Thoracic aorta (tissue), 2 donors: ENCODE results near the gene ENOX1. TPM values are rescaled to one million over a fixed set of nuclear protein-coding genes. Genes with fewer than 3 reads are reported as not detected.

Experiments
- ATAC-seq: fragments of 150-250 bp; one replicate; pipeline ENCODE4 v1.8.0; 2017; ENCODE audit warnings: low read depth; ENCODE audit not compliant: insufficient number of reproducible peaks, low FRiP score
- DNase-seq: peaks from one replicate; pipeline ENCODE4 v3.0.0-alpha.2; 2020; ENCODE audit warnings: low spot score
- H3K27ac ChIP-seq, 2 donors: fragments of 200-600 bp; sonication (generic); 1 replicate in 1 of 2; 2 replicates in 1 of 2; pipeline ENCODE4 v1.5.1; 2016; ENCODE audit warnings: mild to moderate bottlenecking in 2 of 2, moderate library complexity in 2 of 2
- H3K27me3 ChIP-seq: fragments of 200-600 bp; sonication (generic); replicated peaks from 2 replicates; pipeline ENCODE4 v1.6.0; 2016; ENCODE audit warnings: mild to moderate bottlenecking; ENCODE audit not compliant: insufficient read depth
- H3K36me3 ChIP-seq: fragments of 200-600 bp; sonication (generic); one replicate; pipeline ENCODE4 v1.5.1; 2016
- H3K4me1 ChIP-seq, 2 donors: fragments of 200-600 bp; sonication (generic); 1 replicate in 1 of 2; 2 replicates in 1 of 2; pipeline versions ENCODE4 v1.5.1 to v1.6.0; 2016; ENCODE audit warnings: low read depth in 2 of 2, mild to moderate bottlenecking in 1 of 2; ENCODE audit not compliant: control insufficient read depth in 1 of 2
- H3K4me3 ChIP-seq: fragments of 200-600 bp; sonication (generic); 2 replicates; pipeline ENCODE4 v1.5.1; 2016; ENCODE audit warnings: mild to moderate bottlenecking
- H3K9me3 ChIP-seq: fragments of 200-600 bp; sonication (generic); 2 replicates; pipeline ENCODE4 v1.5.1; 2016
- total RNA-seq, 2 donors: library from RNA; depleted of rRNA; stranded (reverse); fragments of >200 nt; gene quantifications; one replicate each; pipeline versions ENCODE4 v1.1.0 to v1.2.3, GENCODE V29; 2016
- TF ChIP-seq, protein P1 (sequence below): fragments of 200-600 bp; sonication (generic); IDR thresholded peaks from one replicate; pipeline ENCODE4 v1.5.1; 2019; ENCODE audit warnings: antibody characterized with exemption

Gene ENOX1
- total RNA-seq, 2 donors from 2014 or later = 0.41 to 2.3 TPM

DNA sequence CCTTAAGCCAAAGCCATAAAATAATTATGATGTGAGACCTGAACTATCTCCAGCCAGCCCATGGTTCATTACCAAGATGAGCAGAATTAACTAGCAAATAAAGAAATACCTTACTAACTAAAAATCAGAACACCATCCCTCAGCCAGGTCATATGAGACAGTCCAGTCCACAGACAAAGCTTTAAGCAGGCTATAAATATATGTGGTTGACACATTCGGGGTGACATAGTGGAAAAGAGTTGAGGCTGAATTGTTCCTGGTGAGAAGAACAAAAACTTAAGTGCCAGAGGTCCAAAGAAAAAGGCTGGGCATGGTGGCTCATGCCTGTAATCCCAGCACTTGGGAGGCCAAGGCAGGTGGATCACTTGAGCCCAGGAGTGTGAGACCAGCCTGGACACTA, 30.9 kb downstream of the ENOX1 start:
- Histone ChIP-seq H3K36me3 (no peaks in the 10 kb centered on the region), H3K27me3 (no peaks in the 10 kb centered on the region), H3K4me1 (peaks cover 0 to 11% of the 10 kb centered on the region in 2 donors), H3K4me3 (no peak overlapping the region), H3K9me3 (no peaks in the 10 kb centered on the region), H3K27ac (no peak overlapping the region)
- DNase-seq = no peak
- TF ChIP-seq, protein P1, sequence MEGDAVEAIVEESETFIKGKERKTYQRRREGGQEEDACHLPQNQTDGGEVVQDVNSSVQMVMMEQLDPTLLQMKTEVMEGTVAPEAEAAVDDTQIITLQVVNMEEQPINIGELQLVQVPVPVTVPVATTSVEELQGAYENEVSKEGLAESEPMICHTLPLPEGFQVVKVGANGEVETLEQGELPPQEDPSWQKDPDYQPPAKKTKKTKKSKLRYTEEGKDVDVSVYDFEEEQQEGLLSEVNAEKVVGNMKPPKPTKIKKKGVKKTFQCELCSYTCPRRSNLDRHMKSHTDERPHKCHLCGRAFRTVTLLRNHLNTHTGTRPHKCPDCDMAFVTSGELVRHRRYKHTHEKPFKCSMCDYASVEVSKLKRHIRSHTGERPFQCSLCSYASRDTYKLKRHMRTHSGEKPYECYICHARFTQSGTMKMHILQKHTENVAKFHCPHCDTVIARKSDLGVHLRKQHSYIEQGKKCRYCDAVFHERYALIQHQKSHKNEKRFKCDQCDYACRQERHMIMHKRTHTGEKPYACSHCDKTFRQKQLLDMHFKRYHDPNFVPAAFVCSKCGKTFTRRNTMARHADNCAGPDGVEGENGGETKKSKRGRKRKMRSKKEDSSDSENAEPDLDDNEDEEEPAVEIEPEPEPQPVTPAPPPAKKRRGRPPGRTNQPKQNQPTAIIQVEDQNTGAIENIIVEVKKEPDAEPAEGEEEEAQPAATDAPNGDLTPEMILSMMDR = no peak
- no peak for ATAC-seq

DNA sequence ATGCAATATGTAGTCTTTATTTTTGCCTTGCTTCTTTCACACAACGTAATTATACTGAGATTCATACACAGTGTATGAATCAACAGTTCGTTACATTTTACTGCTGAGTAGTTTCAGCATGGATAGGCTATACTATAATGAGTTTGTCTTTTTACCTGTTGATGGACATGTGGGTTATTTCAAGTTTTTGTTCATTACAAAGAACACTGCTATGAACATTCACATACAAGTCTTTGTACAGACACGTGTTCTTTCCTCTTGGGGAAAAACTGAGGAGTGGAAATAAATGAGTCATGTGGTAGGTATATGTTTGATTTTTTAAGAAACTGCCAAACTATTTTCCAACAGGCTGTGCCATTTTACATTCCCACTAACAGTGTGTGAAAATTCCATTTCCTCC, 35.1 kb downstream of the ENOX1 start:
- Histone ChIP-seq H3K27ac (no peak overlapping the region), H3K27me3 (no peaks in the 10 kb centered on the region), H3K9me3 (no peaks in the 10 kb centered on the region), H3K4me1 (peaks cover 0 to 13% of the 10 kb centered on the region in 2 donors), H3K4me3 (no peak overlapping the region), H3K36me3 (no peaks in the 10 kb centered on the region)
- no peak for ATAC-seq
- TF ChIP-seq, protein P1 = no peak
- DNase-seq = no peak

DNA sequence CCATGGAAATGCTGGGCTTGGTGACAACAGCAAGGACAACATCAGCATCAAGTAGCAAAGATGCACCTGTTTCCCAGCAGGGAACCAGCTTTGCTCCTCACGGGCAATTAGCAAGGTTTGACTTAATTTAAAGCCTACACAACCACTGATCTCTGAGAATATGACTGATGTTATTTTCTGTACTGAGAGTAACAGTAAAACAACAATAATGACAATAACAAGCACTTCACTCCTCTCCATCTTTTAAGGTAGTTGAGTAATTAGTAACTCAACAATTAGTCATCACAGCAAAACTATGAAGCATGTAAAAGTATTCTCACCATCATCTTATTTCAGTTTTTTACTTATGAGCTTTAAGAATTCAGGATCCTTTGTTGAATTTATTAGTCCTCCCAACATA, 37.3 kb downstream of the ENOX1 start:
- no peak overlapping the region for H3K27ac ChIP-seq
- no peak for DNase-seq
- no peak for ATAC-seq
- no peaks in the 10 kb centered on the region for H3K9me3 ChIP-seq
- peaks cover 0 to 13% of the 10 kb centered on the region in 2 donors for H3K4me1 ChIP-seq
- H3K4me3 ChIP-seq = no peak overlapping the region
- TF ChIP-seq, protein P1 = no peak
- H3K36me3 ChIP-seq = no peaks in the 10 kb centered on the region
- H3K27me3 ChIP-seq = no peaks in the 10 kb centered on the region

DNA sequence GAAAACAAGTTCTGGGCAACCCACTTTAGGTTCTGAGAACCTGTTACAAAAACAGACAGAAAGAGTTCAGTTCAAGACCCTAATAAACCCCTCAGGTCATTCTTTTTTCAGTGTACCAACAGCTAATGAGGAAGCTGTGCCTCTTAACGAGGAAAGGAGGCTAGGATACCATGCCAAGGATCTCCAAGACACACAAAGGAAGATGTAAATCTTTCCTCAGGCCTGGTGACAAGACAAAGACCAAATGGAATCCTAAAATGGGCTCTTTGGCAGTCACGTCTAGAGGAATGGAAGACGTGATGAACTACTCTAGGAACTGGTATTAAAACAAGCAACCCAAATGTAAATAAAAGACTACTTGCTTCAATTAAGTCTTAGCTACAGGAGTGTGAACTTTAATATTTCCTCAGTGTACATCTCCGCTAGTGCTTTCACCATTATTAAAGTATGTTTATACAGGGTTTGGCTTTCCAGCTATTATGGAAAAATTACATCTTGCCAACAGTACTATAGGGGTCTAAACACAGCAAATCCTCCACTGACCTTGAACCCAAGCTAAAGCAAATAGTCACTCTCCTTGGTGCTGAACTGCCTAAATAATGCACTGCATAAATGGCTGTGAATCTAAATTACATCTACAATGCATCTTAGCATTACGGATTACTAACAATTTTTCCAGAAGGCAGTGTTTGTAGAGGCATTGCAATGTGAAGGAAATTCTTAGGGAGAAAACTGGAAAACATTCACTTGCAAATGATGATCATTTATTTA, 42.3 kb downstream of the ENOX1 start:
- H3K9me3 ChIP-seq = no peaks in the 10 kb centered on the region
- TF ChIP-seq, protein P1 = no peak
- H3K4me3 ChIP-seq = no peak overlapping the region
- no peaks in the 10 kb centered on the region for H3K4me1 ChIP-seq
- no peak overlapping the region for H3K27ac ChIP-seq
- no peaks in the 10 kb centered on the region for H3K27me3 ChIP-seq
- no peak for ATAC-seq
- no peaks in the 10 kb centered on the region for H3K36me3 ChIP-seq
- DNase-seq = no peak

DNA sequence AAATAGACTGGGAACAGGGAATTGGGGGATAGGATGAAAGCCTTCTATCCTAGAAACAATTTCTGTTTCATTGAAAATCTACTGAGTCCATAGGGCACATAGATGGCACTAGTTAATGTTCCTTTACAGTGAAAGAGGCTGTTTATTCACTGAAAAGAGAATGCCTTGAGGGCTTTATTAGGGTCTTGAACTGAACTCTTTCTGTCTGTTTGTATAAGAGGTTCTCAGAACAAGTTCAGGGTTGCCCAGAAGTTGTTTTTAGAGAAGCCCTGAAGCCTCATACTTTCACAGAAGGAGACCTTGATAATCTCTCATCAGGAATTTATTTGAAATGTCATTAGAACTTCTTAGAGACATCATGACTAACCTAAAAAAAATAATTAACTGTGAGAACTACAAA, 43.9 kb downstream of the ENOX1 start:
- no peak for DNase-seq
- TF ChIP-seq, protein P1 = no peak
- no peak for ATAC-seq

More for the DNA sequence above, 43.9 kb downstream of the ENOX1 start:
- Histone ChIP-seq H3K27ac (no peak overlapping the region), H3K4me1 (no peaks in the 10 kb centered on the region), H3K27me3 (no peaks in the 10 kb centered on the region), H3K4me3 (no peak overlapping the region), H3K9me3 (no peaks in the 10 kb centered on the region), H3K36me3 (no peaks in the 10 kb centered on the region)
